GM10266 (cell line): ENCODE results near the gene MED20.

Source experiments
- DNase-seq: peaks from one replicate; pipeline ENCODE4 v3.0.0; 2012; ENCODE audit errors: extremely low spot score
- TF ChIP-seq, protein P1 (sequence below): IDR thresholded peaks from 2 replicates; pipeline ENCODE4 v1.5.1; 2012; ENCODE audit warnings: mild to moderate bottlenecking, low read depth; ENCODE audit not compliant: control insufficient read depth, insufficient read depth; ENCODE audit errors: missing control alignments

The MED20 gene

DNA sequence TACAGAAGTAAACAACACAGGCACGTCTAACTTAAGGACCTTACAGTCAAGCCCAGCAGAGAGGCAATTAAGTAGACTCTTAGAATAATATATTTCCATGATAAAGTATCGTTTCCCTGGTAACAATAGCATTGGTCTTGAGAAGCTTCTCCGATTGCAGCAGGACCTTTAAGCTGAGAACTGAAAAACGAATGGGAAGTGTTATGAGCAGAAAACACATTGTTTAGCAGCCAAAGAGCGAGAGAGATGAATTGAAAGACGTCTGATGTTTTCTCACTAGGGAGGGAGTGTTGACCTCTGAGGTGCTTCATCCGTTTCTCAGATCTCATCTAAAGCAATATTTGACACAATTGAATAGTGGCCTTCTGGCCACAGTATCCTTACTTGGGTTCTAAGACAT is 1.2 kb upstream of the MED20 start:
- TF ChIP-seq, protein P1, sequence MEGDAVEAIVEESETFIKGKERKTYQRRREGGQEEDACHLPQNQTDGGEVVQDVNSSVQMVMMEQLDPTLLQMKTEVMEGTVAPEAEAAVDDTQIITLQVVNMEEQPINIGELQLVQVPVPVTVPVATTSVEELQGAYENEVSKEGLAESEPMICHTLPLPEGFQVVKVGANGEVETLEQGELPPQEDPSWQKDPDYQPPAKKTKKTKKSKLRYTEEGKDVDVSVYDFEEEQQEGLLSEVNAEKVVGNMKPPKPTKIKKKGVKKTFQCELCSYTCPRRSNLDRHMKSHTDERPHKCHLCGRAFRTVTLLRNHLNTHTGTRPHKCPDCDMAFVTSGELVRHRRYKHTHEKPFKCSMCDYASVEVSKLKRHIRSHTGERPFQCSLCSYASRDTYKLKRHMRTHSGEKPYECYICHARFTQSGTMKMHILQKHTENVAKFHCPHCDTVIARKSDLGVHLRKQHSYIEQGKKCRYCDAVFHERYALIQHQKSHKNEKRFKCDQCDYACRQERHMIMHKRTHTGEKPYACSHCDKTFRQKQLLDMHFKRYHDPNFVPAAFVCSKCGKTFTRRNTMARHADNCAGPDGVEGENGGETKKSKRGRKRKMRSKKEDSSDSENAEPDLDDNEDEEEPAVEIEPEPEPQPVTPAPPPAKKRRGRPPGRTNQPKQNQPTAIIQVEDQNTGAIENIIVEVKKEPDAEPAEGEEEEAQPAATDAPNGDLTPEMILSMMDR: no peak
- no peak for DNase-seq

DNA sequence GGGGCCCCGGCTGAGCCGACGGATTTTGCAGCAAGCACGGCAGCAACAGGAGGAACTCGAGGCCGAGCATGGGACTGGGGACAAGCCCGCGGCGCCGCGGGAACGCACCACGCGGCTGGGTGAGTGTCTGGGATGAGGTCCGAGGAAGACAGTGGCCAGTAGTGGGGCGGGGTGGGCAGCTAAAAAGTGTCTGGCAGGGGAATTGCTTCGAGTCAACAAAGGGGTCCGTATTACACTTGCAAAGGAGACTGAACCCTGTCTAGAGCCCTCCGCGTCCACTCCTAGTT is 716 bp upstream of the MED20 start:
- TF ChIP-seq, protein P1: no peak
- no peak for DNase-seq

DNA sequence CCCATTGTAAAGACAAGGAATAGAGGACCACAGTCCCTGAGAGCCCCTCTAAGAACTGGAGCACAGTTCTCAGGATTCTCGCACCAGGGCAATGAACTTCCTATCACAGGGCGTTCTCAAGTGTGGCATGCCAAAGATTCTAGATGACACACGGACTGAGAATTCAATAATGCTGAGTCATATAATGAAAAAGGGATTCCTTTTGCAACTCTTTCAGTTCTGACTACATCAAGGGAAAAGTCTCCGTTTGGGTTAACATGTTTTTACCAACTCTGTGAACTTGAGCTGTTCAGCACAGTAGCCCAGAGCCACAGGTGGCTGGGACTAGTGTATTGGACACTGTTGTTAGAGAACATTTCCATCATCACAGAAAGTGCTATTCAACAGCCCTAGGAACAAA is 3.4 kb downstream of the MED20 start:
- DNase-seq: no peak
- TF ChIP-seq, protein P1: no peak

DNA sequence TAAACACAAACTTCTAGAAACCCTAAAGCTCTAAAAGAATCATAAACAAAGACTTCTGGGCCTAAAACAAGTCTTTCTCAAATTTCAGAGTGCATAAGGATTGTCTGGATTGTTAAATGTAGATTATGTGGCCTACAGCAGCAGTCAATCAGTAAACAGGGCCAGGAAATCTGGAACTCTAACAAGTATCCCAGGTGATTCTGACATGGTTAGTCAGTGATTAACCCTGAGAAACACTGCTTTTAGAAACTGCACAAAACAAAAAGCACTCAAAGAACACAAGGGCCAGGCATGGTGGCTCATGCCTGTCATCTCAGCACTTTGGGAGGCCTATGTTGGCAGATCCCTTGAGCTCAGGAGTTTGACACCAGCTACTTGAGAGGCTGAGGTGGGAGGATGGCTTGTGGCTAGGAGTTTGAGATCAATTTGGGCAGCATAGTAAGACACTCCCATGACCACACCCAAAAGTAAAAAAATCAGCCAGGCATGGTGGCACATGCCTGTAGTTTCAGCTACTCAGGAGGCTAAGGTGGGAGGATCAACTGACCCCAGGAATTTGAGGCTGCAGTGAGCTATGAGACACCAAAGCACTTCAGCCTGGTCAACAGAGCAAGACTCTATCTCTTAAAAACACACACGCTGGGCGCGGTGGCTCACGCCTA is 5.9 kb downstream of the MED20 start:
- DNase-seq: no peak
- TF ChIP-seq, protein P1: no peak

DNA sequence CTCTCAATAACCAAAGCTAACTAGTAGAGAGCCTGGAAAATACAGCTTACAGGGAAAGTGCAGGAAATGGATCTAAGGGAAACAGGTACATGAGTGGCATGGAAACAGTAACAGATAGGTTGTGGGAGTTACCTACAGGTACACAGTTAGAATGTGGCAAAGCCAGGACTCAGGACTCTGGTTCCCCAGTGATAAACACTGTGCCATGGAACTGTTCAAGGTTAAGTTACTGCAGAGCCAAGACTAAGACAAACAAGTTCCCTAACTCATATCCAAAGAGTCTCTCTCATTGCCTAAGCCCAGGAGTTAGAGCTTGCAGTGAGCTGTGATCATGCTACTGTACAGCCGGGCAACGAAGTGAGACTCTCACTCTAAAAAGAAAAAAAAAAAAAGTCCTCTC is 6.6 kb downstream of the MED20 start:
- DNase-seq: no peak
- TF ChIP-seq, protein P1: no peak

DNA sequence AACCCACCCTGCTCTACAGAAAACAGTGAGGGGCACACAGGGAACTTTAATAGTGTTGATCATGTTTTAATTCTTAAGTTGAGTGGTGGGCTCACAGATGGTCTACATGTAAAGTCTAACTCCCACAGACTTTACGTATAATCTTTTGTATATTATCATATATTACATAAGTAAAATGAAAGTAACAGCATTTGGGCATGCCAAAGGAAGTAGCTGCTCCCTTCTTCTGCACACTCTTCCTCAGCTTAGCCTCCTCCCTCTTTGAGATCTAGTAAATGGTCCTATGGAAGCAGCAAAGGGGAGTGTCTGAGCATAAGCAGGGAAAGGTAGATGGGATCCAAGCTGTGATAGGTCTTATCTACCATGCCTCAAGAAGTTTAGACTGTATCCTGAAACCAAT is 11.2 kb downstream of the MED20 start:
- DNase-seq: no peak
- TF ChIP-seq, protein P1: no peak

DNA sequence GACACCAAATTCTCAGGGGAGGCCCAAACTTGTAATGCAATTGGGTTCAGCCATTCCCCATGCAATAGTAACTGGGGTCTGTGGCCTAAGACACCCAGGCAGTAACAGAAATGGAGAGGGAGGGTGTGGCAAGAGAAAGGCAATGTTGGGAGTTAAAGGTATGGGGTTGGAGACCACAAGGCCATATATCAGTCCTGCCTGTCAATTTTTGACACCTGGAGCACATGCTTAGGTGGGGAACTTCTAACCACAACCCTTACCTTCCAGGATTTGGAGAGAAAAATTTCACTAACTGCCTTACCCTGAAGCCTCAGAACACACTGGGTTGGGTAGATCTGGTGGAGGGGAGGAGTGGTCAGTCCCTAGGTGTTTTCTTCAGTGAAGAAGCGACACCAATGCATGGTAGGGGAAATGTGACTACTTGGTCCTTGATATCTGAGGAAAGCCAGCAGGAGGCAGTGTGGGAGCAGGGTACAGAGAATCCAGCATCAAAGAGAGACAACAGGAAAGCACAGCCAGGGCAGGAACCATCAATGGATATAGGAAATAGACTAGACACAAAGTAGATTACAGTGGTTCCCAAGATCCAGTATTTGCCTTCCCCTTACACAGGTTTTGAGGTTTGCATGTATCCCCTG is 18.9 kb downstream of the MED20 start:
- DNase-seq: peak; percentile 42
- TF ChIP-seq, protein P1: peak; percentile 39
